SKM-1 treated with dmso at 0.1 percent for 144 hours (cell line): ENCODE measurements around the gene HSH2D.
"Not testable (repeated sequence)": the region's sequence is repeated elsewhere in the genome, so short reads cannot be mapped to it uniquely, and the experiment has no call there.

ENCODE experiments used
- DNase-seq: peaks from one replicate; lab custom pipeline; 2025; ENCODE audit not compliant: unreplicated experiment; lab: John Stamatoyannopoulos, UW

The HSH2D gene

GRCh38 chr19:16143399-16144215 is at the start of gene HSH2D:
TSS of gene HSH2D (plus strand) at chr19:16143685. CDS start at chr19:16148751, 5,066 bp downstream.
- peak; percentile 59 for DNase-seq

- DNase-seq = no peak
These were observed 49.0 kb upstream of the HSH2D start for GRCh38 chr19:16094360-16095070.

- no peak for DNase-seq
These were observed 48.4 kb upstream of the HSH2D start for GRCh38 chr19:16095071-16095571.

GRCh38 chr19:16096280-16096855 is 47.1 kb upstream of the HSH2D start:
- DNase-seq = no peak

GRCh38 chr19:16098416-16098768 is 45.1 kb upstream of the HSH2D start:
- no peak for DNase-seq

- no peak for DNase-seq
These were observed 44.7 kb upstream of the HSH2D start for GRCh38 chr19:16098821-16099220.

- not testable (repeated sequence) for DNase-seq
These were observed 44.0 kb upstream of the HSH2D start for GRCh38 chr19:16099314-16099965.

- DNase-seq = no peak
These were observed 43.0 kb upstream of the HSH2D start for GRCh38 chr19:16100524-16100923.

GRCh38 chr19:16104722-16105121 is 38.8 kb upstream of the HSH2D start:
- no peak for DNase-seq

GRCh38 chr19:16106121-16106520 is 37.4 kb upstream of the HSH2D start:
- no peak for DNase-seq

- peak; percentile 98 for DNase-seq
These were observed 32.2 kb upstream of the HSH2D start, which contains the start of gene RAB8A for GRCh38 chr19:16111160-16111908. TSS of gene RAB8A (plus strand) at chr19:16111889. CDS start at chr19:16111902, 13 bp downstream.

- DNase-seq = no peak
These were observed 31.4 kb upstream of the HSH2D start for GRCh38 chr19:16111909-16112752.

GRCh38 chr19:16112778-16113177 is 30.7 kb upstream of the HSH2D start:
- DNase-seq = no peak

GRCh38 chr19:16113727-16114126 is 29.8 kb upstream of the HSH2D start:
- DNase-seq = no peak

GRCh38 chr19:16115301-16116039 is 28.0 kb upstream of the HSH2D start:
- no peak for DNase-seq

- DNase-seq = no peak
These were observed 27.4 kb upstream of the HSH2D start for GRCh38 chr19:16116067-16116466.

GRCh38 chr19:16117594-16118033 is 25.9 kb upstream of the HSH2D start:
- no peak for DNase-seq

GRCh38 chr19:16118489-16119033 is 24.9 kb upstream of the HSH2D start:
- peak; percentile 92 for DNase-seq
